Suprapubic skin (tissue), 4 donors: Measurements from ENCODE around the gene SLC22A16. TPM values are rescaled to one million over a fixed set of nuclear protein-coding genes. Genes with fewer than 3 reads are reported as not detected.

ENCODE experiments used
- DNase-seq, 2 donors: peaks; one replicate each; pipeline ENCODE4 v3.0.0-alpha.2; 2019; ENCODE audit warnings: low spot score in 2 of 2
- H3K27ac ChIP-seq: fragments of 200-600 bp; sonication (generic); one replicate; pipeline ENCODE4 v1.5.1; 2019
- H3K27me3 ChIP-seq: fragments of 200-600 bp; sonication (generic); one replicate; pipeline ENCODE4 v1.5.1; 2019
- H3K36me3 ChIP-seq: fragments of 200-600 bp; sonication (generic); one replicate; pipeline ENCODE4 v1.5.1; 2019
- H3K4me1 ChIP-seq: fragments of 200-600 bp; sonication (generic); one replicate; pipeline ENCODE4 v1.5.1; 2019
- H3K4me3 ChIP-seq: fragments of 200-600 bp; sonication (generic); one replicate; pipeline ENCODE4 v1.5.1; 2019; ENCODE audit warnings: mild to moderate bottlenecking
- H3K9me3 ChIP-seq: fragments of 200-600 bp; sonication (generic); one replicate; pipeline ENCODE4 v1.5.1; 2019
- CTCF ChIP-seq, 2 donors: fragments of 200-600 bp in 1 of 2; fragments of 450-650 bp in 1 of 2; sonication (generic) in 1 of 2; IDR thresholded peaks; one replicate each; pipeline ENCODE4 v1.5.1; 2016 to 2019; ENCODE audit warnings: antibody characterized with exemption in 2 of 2, mild to moderate bottlenecking in 1 of 2, moderate library complexity in 1 of 2
- EP300 ChIP-seq: sonication (generic); formaldehyde crosslinking; IDR thresholded peaks from one replicate; pipeline ENCODE4 v1.6.1; 2017; ENCODE audit warnings: antibody characterized with exemption
- POLR2A ChIP-seq, 2 donors: fragments of 450-650 bp; IDR thresholded peaks; one replicate each; pipeline ENCODE4 v1.6.1; 2017; ENCODE audit warnings: antibody characterized with exemption in 2 of 2, mild to moderate bottlenecking in 2 of 2, moderate library complexity in 2 of 2
- POLR2AphosphoS5 ChIP-seq, 3 donors: sonication (generic); formaldehyde crosslinking; IDR thresholded peaks; one replicate each; pipeline ENCODE4 v1.6.1; 2017; ENCODE audit warnings: antibody characterized with exemption in 3 of 3
- WGBS: methylation state at CpG from one replicate; pipeline ENCODE4 v1.1.5; 2018; 5-methylcytosine and 5-hydroxymethylcytosine counted together
- total RNA-seq, 4 donors: library from RNA; depleted of rRNA; stranded (reverse); fragments of >200 nt; gene quantifications; one replicate each; pipeline ENCODE4 v1.1.0, GENCODE V29; 2016

SLC22A16 gene
- total RNA-seq, 4 donors from 2014 or later, result not detected

GRCh38 chr6:110385458-110385863 is 91.0 kb downstream of the SLC22A16 start:
- no peak overlapping the region for H3K27ac ChIP-seq
- TF ChIP-seq POLR2A (IDR thresholded peaks at IDR 0.05) (no peak), CTCF (IDR thresholded peaks at IDR 0.05) (no peak), EP300 (no peak), POLR2AphosphoS5 (IDR thresholded peaks at IDR 0.05) (no peak)
- 93% methylated on average over 1 of the region's 1 CpG for WGBS

GRCh38 chr6:110378552-110378951 is 97.9 kb downstream of the SLC22A16 start:
- H3K4me3 ChIP-seq, result no peak overlapping the region
- H3K27me3 ChIP-seq, result peaks cover 5% of the 10 kb centered on the region
- no peaks in the 10 kb centered on the region for H3K4me1 ChIP-seq
- DNase-seq, result no peak
- H3K27ac ChIP-seq, result no peak overlapping the region
- TF ChIP-seq POLR2A (IDR thresholded peaks at IDR 0.05), result no peak
- TF ChIP-seq CTCF (IDR thresholded peaks at IDR 0.05), result no peak
- TF ChIP-seq EP300, result no peak
- TF ChIP-seq POLR2AphosphoS5 (IDR thresholded peaks at IDR 0.05), result no peak
- H3K36me3 ChIP-seq, result no peaks in the 10 kb centered on the region
- H3K9me3 ChIP-seq, result no peaks in the 10 kb centered on the region
- WGBS, result 64% methylated on average over 5 of the region's 9 CpGs

More at GRCh38 chr6:110385458-110385863, 91.0 kb downstream of the SLC22A16 start:
- no peak for DNase-seq
- Histone ChIP-seq H3K4me3 (no peak overlapping the region), H3K36me3 (no peaks in the 10 kb centered on the region), H3K27me3 (no peaks in the 10 kb centered on the region), H3K9me3 (no peaks in the 10 kb centered on the region), H3K4me1 (no peaks in the 10 kb centered on the region)

Other genes starting within 250 kb of the SLC22A16 start
- 1 to 10 TPM in 1 of 4 donors, under 1 TPM in 1, not detected in 2; 0.45 to 1.7 TPM for gene METTL24, start 118.3 kb downstream of the SLC22A16 start, total RNA-seq
- gene DDO, start 61.0 kb downstream of the SLC22A16 start, total RNA-seq, result 1 to 10 TPM in 1 of 4 donors, under 1 TPM in 1, not detected in 2; 0.81 to 1.1 TPM